ACHN (cell line): ENCODE results near the gene ASTN2.

ENCODE experiments used
- DNase-seq: peaks from one replicate; pipeline ENCODE4 v3.0.0-alpha.2; 2015
- in situ Hi-C: cut with HindIII; loops from 2 replicates; pipeline ENCODE4 v1.10.0; 2017; ENCODE audit warnings: low sequenced_read_pairs, low pct_ligation_motif_present, low pct_unique_long_range_greater_than_20kb

The ASTN2 gene

DNA sequence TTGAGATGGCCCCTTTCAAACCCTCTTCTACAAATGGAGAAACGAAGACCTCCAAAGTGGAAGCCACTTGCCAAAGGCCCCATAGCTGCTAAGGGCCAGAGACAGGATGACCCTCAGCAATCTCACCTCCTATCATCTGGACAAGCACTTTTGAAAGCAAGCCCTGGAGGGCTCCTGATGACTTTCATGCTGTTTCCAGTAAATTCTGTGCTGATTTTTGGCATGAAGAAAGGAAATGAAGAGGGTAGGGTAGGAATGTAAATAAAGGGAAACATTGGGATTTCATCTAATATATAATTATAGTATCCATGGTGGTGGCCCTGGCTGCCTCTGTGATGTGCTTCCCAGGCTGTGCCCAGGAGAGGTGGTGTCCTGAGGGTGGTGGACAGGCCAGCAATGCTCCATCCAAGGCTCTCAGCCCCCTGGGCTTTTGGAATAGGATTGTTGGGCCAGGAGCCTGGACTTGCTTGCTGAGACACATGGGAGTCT is 935.8 kb downstream of the ASTN2 start:
- no peak for DNase-seq
- in situ Hi-C loops: no loop called here

- in situ Hi-C loops: no loop called here
- DNase-seq: no peak
These were observed 937.2 kb downstream of the ASTN2 start for GRCh38 chr9:116477584-116478141.

- no peak for DNase-seq
- in situ Hi-C loops: no loop called here
These were observed 937.9 kb downstream of the ASTN2 start for GRCh38 chr9:116476935-116477381.

DNA sequence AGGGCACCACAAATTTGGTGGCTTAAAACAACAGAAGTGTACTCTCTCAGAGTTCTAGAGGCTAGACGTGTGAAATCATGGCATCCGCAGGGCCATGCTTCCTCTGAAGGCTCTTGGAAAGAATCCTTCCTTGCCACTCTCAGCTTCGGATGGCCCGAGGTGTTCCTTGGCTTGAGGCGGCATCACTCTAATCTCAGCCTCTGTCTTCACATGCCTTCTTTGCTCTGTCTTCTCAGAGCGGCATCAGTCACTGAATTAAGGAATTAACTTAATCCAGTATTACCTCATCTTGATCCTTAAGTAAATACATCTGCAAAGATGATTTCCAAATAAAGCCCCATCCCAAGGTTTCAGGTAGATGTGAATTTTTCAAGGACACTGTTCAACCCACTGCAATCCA is 938.9 kb downstream of the ASTN2 start:
- in situ Hi-C loops: no loop called here
- no peak for DNase-seq

- DNase-seq: no peak
- in situ Hi-C loops: no loop called here
These were observed 939.7 kb downstream of the ASTN2 start for GRCh38 chr9:116475201-116475600.

GRCh38 chr9:116471944-116472506 is 942.8 kb downstream of the ASTN2 start:
- no peak for DNase-seq
- in situ Hi-C loops: no loop called here

DNA sequence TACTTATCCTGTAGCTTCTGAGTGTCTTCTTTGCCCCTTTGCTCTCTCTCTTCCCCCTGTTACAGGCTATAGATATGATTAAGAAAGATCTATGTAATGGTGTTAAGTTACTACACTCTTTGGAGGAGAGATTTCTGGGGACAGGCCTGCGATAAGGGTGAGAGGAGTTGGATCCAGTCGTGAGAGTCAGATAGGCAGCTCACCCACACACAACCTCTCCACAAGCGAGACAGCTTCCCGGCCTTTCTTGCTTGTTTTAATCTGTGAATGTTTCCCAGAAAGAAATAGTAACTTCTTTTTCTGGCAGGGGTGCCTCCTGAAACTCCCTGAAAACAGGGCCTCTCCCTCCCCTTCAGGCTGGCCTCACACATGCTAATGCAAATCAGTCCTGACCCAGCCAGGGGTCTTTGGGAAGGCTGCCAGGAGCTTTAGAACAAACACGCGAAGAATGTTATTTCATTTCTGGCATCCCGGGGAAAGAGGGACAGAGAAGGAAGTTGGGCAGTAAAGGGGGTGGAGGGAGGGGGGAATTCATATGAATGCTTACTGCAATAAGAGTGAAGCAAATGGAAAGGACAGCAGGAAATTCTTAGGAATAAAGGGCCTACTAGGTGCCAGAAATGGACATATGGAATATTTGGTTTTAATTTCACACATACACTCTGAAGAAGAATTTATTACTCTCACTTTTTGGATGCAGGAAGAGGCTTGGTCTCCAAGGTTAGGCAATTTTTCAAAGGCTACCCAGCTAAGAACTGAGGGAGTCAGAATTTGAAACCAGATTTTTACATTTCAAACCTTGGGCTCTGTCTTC is 943.6 kb downstream of the ASTN2 start:
- DNase-seq: no peak
- in situ Hi-C loops: no loop called here

DNA sequence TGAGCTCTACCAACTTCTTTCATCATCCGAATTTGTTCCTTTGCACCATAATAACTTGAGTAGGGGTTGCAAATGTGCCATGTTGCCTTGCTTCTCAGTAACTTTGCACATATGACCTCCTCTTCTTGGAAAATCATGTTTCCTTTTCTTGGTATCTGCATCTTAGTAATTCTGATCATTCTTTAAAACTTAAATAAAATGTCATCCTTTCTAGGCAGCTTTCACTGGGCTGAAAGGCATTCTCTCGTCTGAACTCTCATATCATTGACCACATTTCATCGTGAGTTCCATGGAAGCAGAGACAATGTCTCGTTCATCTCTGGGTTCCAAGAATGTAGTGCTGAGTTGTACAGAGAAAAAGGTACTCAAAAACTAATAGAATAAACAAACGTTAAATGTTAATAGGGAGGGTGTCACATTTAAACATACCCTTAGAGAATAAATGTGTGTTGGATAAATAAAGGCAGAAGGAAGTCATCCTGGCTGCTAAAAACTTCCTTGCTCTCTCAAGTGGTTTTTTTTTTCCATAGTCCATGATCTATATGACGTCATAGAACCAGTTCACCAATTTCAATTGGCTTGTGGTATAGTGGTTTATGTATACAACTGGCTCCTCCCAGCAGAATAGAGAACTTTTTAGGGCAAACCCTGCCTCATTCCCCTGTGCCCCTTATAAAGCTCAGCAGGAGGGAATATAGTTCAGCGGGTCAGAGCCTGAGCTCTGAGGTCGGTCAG is 945.9 kb downstream of the ASTN2 start:
- no peak for DNase-seq
- in situ Hi-C loops: no loop called here

DNA sequence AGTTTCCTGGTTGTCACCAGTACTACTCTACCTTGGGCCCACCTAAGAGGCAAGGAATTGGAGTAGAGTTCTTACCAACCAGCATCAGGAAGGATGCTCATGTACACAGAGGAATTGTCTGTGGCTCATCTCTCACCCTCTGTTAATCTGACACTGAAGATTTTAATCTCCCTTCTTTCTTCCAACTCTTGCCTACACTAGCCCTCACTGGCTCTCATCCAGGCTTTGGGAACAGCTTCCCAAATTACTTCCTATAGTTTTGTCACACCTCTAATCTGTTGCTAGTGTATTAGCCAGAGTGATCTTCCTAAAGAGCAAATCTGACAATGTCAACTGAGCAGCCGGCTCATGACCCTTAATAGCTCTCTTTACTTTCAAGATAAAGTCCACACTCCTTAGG is 946.5 kb downstream of the ASTN2 start:
- in situ Hi-C loops: no loop called here
- DNase-seq: no peak

GRCh38 chr9:116467740-116468351 is 947.0 kb downstream of the ASTN2 start:
- DNase-seq: no peak
- in situ Hi-C loops: no loop called here

DNA sequence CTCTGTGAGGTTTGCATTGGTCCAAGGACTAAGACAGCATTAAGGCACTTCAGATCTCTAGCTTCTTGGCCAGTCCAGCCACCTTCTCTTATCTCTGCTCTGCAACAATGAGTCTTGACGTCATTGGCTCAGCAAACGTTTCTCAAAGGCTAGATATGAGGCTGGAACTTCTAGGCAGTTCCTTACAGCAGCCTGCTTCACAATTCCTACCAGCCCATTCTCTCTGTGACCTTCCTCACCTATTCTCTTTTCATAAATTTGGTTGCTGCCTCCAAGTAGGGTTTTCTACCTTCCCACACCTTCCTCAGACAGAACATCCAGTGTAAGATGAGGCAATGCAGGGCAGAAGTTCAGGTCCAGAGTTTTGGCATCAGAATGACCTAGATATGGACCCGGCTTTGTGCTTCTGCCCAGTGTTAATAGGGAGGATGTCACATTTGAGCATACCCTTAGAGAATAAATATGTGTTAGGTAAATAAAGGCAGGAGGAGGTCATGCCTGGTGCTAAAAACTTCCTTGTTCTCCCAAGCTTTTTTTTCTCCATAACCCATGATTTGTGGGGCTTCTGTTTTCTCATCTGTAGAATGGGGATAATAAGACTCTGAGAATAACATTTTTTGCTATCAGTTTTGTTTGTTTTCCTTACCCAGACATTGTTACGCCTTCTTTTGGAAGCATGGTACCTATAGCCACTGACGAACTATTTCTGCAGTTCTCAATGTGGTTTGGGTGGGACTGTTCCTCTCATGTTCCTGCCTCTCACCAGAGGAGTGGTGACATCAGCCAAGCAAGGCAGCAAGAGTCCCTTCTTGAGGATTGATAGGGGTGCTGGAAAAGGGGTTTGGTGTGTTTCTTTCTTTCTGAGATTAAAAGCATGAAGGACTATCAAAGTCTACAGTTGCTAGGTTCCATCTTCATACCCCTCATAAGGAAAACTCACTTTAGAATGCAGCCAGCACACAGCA is 948.3 kb downstream of the ASTN2 start:
- DNase-seq: no peak

DNA sequence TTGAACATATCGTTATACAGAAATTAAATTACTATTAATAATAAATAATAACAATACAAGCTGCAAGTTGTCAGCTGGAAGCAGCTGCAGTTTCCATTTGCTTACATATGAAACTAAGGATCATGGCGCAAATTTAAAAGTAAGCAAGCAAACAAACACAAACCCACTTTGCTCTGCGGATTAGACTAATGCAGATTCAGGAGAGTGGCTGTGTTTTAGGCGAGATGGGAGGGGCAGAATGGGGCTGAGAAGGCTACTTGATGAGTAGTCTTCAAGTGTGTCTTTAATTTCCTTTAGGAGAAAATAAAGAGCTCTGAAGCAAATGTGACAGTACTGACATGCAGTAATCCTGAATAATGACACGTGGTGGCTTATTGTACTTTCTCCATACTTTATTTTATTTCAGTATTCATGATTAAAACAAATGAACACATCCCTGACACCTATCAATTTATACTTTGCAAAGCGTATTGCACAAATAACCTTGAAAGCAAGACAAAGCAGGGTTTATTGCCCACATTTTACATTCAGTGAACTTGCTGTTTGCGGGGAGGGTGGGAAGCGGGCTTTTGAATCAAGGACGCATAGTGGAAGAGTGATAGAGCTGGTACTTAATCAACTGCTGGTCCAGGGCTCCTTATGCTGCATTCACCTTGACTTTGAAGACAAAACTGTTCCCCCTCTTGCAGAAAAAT is 949.1 kb downstream of the ASTN2 start:
- no peak for DNase-seq
- in situ Hi-C loops: no loop called here

More for the DNA sequence above, 948.3 kb downstream of the ASTN2 start:
- in situ Hi-C loops: no loop called here

- in situ Hi-C loops: no loop called here
- DNase-seq: no peak
These were observed 949.8 kb downstream of the ASTN2 start for GRCh38 chr9:116464987-116465571.

DNA sequence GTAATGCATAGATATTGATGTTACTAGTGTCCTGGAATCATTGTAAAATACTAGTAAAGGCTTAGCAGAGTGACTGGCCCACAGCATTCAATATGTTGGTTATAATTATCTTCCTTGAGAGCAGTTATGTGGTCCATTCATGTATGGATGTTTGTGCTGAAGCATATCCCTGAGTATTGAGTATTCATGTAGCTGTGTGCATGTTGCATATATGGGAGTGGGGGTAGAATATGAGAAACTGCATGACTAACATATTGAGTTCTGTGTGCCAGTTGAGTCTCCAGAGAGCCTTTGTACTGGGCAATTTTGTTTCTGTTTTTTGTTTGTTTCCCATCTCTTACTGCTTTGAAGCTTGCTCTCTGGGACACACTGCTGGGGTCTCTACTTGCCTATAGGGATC is 950.4 kb downstream of the ASTN2 start:
- DNase-seq: no peak
- in situ Hi-C loops: no loop called here

DNA sequence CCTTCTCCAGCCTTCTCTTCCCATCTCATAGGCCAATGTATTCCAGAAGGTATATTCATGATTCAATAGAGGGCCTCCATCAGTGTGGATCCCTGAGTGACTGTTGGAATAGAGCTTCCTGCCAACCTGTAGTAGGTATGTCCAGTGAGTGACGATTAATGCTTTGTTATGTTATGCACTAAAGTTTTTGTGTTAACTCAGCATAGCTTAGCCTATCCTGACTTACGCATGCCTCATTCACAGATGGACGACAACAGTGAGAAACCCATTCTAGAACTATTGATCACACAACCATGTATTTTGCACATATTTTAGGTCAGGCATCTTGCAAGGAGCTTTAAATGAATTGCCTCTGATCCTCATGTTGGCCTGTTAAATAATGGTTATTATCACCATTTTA is 953.2 kb downstream of the ASTN2 start:
- in situ Hi-C loops: no loop called here
- DNase-seq: no peak

DNA sequence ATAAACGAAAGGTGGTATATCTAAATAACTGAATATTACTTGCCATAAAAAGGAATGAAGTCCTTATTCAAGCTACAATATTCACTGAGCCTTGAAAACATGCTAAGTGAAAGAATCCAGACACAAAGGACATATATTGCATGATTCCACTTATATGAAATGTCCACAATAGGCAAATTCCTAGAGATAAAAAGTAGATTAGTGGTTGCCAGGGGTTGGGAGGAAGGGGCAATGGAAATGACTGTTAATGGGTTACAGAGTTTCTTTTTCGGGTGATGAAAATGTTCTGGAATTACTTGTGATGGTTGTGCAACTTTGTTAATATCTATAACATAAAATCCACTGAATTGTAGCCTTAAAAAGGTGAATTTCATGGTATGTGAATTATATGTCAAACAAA is 954.8 kb downstream of the ASTN2 start:
- in situ Hi-C loops: no loop called here
- DNase-seq: no peak

- no peak for DNase-seq
- in situ Hi-C loops: no loop called here
These were observed 955.3 kb downstream of the ASTN2 start for GRCh38 chr9:116459576-116459975.
